ENCODE data around the gene CD40.

Gene CD40

GRCh38 chr20:46172455-46172854, 54.3 kb downstream of the CD40 start:
- TF ChIP-seq POLR2A (IDR thresholded peaks at IDR 0.05; ENCODE audit: extremely low read depth, insufficient read length) (no peak), MAX (IDR thresholded peaks at IDR 0.05; ENCODE audit: low read depth, low read length) (no peak), MYC (IDR thresholded peaks at IDR 0.05; ENCODE audit: low read depth, low read length) (no peak), CTCF (IDR thresholded peaks at IDR 0.05; ENCODE audit: low read depth, low read length) (no peak)
- no peak overlapping the region for H3K4me3 ChIP-seq (ENCODE audit: low read depth, low read length)
- DNase-seq (ENCODE audit: low read depth): no peak

DNA sequence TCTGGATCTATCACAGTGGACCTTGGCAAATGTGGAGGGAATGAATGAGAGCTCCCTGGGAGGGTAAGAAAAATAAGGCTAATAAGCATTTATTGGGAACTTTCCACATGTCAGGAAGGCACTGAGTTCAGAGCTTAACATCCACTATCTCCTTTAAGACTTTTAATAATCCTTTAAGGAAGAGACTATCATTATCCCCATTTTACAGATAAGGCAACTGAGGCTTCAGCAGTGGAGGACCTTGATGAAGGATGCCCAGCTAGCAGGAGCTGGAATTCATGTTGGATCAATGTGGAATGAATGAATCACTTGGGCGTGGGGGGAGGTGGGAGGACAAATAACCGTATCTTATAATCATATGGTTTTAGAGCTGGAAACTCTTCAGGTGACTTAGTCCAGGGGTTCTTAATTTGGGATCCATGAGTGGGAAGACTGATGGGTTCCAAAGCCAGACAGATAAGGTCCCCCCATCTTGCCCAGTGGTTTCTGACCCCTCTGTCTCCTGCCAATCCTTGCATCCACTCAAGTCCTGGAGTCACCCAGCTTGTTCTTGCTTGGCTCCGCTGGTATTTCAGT, 54.9 kb downstream of the CD40 start:
- DNase-seq (ENCODE audit: low read depth): no peak
- no peak for TF ChIP-seq CTCF (IDR thresholded peaks at IDR 0.05; ENCODE audit: low read depth, low read length)
- no peak for TF ChIP-seq POLR2A (IDR thresholded peaks at IDR 0.05; ENCODE audit: extremely low read depth, insufficient read length)
- no peak for TF ChIP-seq MYC (IDR thresholded peaks at IDR 0.05; ENCODE audit: low read depth, low read length)
- no peak for TF ChIP-seq MAX (IDR thresholded peaks at IDR 0.05; ENCODE audit: low read depth, low read length)

GRCh38 chr20:46173652-46174468, 55.7 kb downstream of the CD40 start:
- DNase-seq (ENCODE audit: low read depth): no peak
- no peak overlapping the region for H3K4me3 ChIP-seq (ENCODE audit: low read depth, low read length)
- no peak for TF ChIP-seq MYC (IDR thresholded peaks at IDR 0.05; ENCODE audit: low read depth, low read length)
- TF ChIP-seq POLR2A (IDR thresholded peaks at IDR 0.05; ENCODE audit: extremely low read depth, insufficient read length): no peak
- TF ChIP-seq CTCF (IDR thresholded peaks at IDR 0.05; ENCODE audit: low read depth, low read length): no peak
- no peak for TF ChIP-seq MAX (IDR thresholded peaks at IDR 0.05; ENCODE audit: low read depth, low read length)

More for the DNA sequence above, 54.9 kb downstream of the CD40 start:
- no peak overlapping the region for H3K4me3 ChIP-seq (ENCODE audit: low read depth, low read length)

- no peak overlapping the region for H3K4me3 ChIP-seq (ENCODE audit: low read depth, low read length)
- no peak for TF ChIP-seq MYC (IDR thresholded peaks at IDR 0.05; ENCODE audit: low read depth, low read length)
- TF ChIP-seq POLR2A (IDR thresholded peaks at IDR 0.05; ENCODE audit: extremely low read depth, insufficient read length): no peak
- TF ChIP-seq CTCF (IDR thresholded peaks at IDR 0.05; ENCODE audit: low read depth, low read length): peak; percentile 72
- no peak for TF ChIP-seq MAX (IDR thresholded peaks at IDR 0.05; ENCODE audit: low read depth, low read length)
- peak; percentile 81 for DNase-seq (ENCODE audit: low read depth)
Measured at GRCh38 chr20:46174469-46175126, 56.5 kb downstream of the CD40 start.

- no peak for TF ChIP-seq MAX (IDR thresholded peaks at IDR 0.05; ENCODE audit: low read depth, low read length)
- TF ChIP-seq POLR2A (IDR thresholded peaks at IDR 0.05; ENCODE audit: extremely low read depth, insufficient read length): no peak
- no peak for TF ChIP-seq MYC (IDR thresholded peaks at IDR 0.05; ENCODE audit: low read depth, low read length)
- TF ChIP-seq CTCF (IDR thresholded peaks at IDR 0.05; ENCODE audit: low read depth, low read length): no peak
- DNase-seq (ENCODE audit: low read depth): no peak
- no peak overlapping the region for H3K4me3 ChIP-seq (ENCODE audit: low read depth, low read length)
Measured at GRCh38 chr20:46175127-46175494, 57.0 kb downstream of the CD40 start.

Data from NB4 (cell line).